H1 (cell line): Measurements from ENCODE around the gene CSNK1G2. TPM values are rescaled to one million over a fixed set of nuclear protein-coding genes. Genes with fewer than 3 reads are reported as not detected.

Source experiments
- CHD1 ChIP-seq: IDR thresholded peaks from 2 replicates; pipeline ENCODE4 v1.6.1; 2012; ENCODE audit warnings: low read depth, low read length, improper control_type of control experiment
- FOSL1 ChIP-seq: IDR thresholded peaks from 2 replicates; pipeline ENCODE4 v1.6.1; 2011; ENCODE audit warnings: mild to moderate bottlenecking, low read depth, low read length, moderate library complexity; ENCODE audit not compliant: insufficient read depth
- RAD21 ChIP-seq, 2 experiments: IDR thresholded peaks in 1 of 2; conservative IDR thresholded peaks in 1 of 2; 2 replicates each; pipeline ENCODE4 v1.6.1; 2011; ENCODE audit warnings: low read depth in 2 of 2, low read length in 2 of 2, improper control_type of control experiment in 1 of 2, inconsistent platforms in 1 of 2, mild to moderate bottlenecking in 1 of 2, moderate library complexity in 1 of 2
- polyA plus RNA-seq, 7 experiments: library from polyadenylated mRNA; depleted of rRNA in 3 of 7; stranded (reverse) in 5 of 7; unstranded in 2 of 7; fragments of >200 nt in 5 of 7; fragments of 200-250 nt in 2 of 7; gene quantifications; 1 replicate in 5 of 7; 2 replicates in 1 of 7; 4 replicates in 1 of 7; pipeline versions ENCODE4 v1.2.1 to v1.2.3, GENCODE V29; 2011 to 2013; ENCODE audit warnings: missing spikeins in 2 of 7, mixed read lengths in 2 of 7
- total RNA-seq: library from RNA; stranded (reverse); fragmentation: NEBNext Ultra II Directional; extraction: Animal tissue kit (Norgen Biotek cat#: 25700); gene quantifications from 2 replicates; pipeline ENCODE4 v1.2.1, GENCODE V29; 2021
- TF ChIP-seq, protein P1 (sequence below): IDR thresholded peaks from 2 replicates; pipeline ENCODE4 v1.6.1; 2011; ENCODE audit warnings: low read depth, mild to moderate bottlenecking, low read length; ENCODE audit not compliant: insufficient read depth

The CSNK1G2 gene
- total and polyA plus RNA-seq, 2 of the 8 experiments (the other 6 are each of a cell fraction or from before 2014, with no cell fraction given), result 99.5 to 130 TPM

DNA sequence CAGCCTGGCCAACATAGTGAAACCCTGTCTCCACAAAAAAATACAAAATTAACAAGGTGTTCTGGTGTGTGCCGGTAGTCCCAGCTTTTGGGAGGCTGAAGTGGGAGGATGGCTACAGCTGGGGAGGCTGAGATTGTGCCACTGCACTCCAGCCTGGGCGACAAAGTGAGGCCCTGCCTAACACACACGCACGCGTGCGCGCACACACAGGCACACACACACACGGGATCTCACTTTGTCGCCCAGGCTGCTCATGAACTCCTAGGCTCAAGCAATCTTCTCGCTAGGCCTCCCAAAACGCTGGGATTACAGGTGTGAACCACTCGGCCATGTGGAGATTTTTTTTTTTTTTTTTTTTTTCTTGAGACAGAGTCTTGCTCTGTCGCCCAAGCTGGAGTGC lies 77.8 kb downstream of the CSNK1G2 start (continued):
- TF ChIP-seq, protein P1, sequence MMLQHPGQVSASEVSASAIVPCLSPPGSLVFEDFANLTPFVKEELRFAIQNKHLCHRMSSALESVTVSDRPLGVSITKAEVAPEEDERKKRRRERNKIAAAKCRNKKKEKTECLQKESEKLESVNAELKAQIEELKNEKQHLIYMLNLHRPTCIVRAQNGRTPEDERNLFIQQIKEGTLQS, result no peak
- no peak for TF ChIP-seq FOSL1
- no peak for TF ChIP-seq RAD21 (IDR thresholded peaks at IDR 0.05 in 1 of 2, conservative IDR thresholded peaks at IDR 0.05 in 1 of 2; ENCODE audit: low read depth in 2 of 2, low read length in 2 of 2)
- no peak for TF ChIP-seq CHD1
